ENCODE results near the gene RFC4. TPM values are rescaled to one million over a fixed set of nuclear protein-coding genes. Genes with fewer than 3 reads are reported as not detected.

RFC4 gene
- total and polyA plus RNA-seq, 12 donors: 5.3 to 30.6 (median 9.1) TPM

GRCh38 chr3:186759231-186759930 lies 46.9 kb downstream of the RFC4 start:
- WGBS, 4 donors: 75 to 81% (median 78%) methylated on average over 11 of the region's 11 CpGs
- Histone ChIP-seq H3K27ac (no peak overlapping the region), H3K4me1 (replicated peaks in 1 of 2) (no peaks in the 10 kb centered on the region), H3K9me3 (replicated peaks in 1 of 3) (no peaks in the 10 kb centered on the region), H3K27me3 (no peaks in the 10 kb centered on the region), H3K36me3 (replicated peaks in 1 of 2) (no peaks in the 10 kb centered on the region), H3K4me3 (no peak overlapping the region)
- no peak for TF ChIP-seq POLR2A (IDR thresholded peaks at IDR 0.05)
- TF ChIP-seq, protein P1, sequence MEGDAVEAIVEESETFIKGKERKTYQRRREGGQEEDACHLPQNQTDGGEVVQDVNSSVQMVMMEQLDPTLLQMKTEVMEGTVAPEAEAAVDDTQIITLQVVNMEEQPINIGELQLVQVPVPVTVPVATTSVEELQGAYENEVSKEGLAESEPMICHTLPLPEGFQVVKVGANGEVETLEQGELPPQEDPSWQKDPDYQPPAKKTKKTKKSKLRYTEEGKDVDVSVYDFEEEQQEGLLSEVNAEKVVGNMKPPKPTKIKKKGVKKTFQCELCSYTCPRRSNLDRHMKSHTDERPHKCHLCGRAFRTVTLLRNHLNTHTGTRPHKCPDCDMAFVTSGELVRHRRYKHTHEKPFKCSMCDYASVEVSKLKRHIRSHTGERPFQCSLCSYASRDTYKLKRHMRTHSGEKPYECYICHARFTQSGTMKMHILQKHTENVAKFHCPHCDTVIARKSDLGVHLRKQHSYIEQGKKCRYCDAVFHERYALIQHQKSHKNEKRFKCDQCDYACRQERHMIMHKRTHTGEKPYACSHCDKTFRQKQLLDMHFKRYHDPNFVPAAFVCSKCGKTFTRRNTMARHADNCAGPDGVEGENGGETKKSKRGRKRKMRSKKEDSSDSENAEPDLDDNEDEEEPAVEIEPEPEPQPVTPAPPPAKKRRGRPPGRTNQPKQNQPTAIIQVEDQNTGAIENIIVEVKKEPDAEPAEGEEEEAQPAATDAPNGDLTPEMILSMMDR (IDR thresholded peaks at IDR 0.05): no peak
- intact Hi-C loops (cut with DNase I): no loop called here
- DNase-seq: no peak

DNA sequence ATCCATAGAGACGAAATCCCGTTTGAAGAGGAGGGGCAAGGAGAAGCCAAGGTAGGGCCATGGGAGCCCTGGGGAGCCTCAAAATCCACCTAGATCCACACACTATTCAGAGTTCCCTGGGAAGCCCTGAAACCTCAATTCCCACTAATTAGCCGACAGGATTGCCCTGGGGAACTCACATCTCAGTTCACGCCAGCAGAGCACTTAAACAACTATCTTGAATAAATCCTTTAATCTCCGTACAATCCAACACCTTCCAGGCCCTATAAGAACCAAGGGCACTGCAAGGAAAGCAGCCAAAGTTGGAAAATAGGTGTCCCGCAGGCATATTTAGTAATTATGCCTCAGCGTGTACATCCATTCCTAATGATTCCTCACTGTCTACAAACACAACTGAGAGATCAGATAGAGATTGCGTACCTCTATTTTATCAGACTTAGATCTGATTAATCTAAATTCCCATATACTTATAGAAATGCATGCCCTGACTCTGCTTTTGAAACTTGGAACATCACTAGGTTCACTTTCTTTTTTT lies 48.5 kb downstream of the RFC4 start:
- H3K4me3 ChIP-seq: no peak overlapping the region
- no peaks in the 10 kb centered on the region for H3K9me3 ChIP-seq (replicated peaks in 1 of 3)
- DNase-seq: no peak
- H3K27me3 ChIP-seq: no peaks in the 10 kb centered on the region
- H3K36me3 ChIP-seq (replicated peaks in 1 of 2): no peaks in the 10 kb centered on the region
- 75 to 88% (median 83%) methylated on average over 8 of the region's 8 CpGs for WGBS, 4 donors
- peaks cover 0 to 4% of the 10 kb centered on the region in 2 donors for H3K4me1 ChIP-seq (replicated peaks in 1 of 2)
- TF ChIP-seq, protein P1 (IDR thresholded peaks at IDR 0.05): no peak
- TF ChIP-seq POLR2A (IDR thresholded peaks at IDR 0.05): no peak
- no peak overlapping the region for H3K27ac ChIP-seq
- intact Hi-C loops (cut with DNase I): no loop called here

DNA sequence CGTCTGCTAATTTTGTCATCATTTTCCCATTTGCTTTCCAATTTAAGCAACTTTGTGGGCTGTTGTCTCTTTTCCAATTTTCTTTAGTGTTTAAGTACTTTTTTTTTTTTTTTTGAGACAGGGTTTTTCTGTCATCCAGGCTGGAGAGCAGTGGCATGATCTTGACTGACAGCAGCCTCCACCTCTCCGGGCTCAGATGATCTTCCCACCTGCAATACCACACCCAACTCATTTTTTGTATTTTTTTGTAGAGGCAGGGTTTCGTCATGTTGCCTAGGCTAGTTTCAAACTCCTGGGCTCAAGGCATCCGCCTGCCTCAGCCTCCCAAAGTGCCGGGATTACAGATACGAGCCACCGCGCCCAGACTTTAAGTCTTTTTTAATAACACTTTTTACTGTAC lies 49.1 kb downstream of the RFC4 start:
- intact Hi-C loops (cut with DNase I): no loop called here
- Histone ChIP-seq H3K9me3 (replicated peaks in 1 of 3) (no peaks in the 10 kb centered on the region), H3K36me3 (replicated peaks in 1 of 2) (no peaks in the 10 kb centered on the region), H3K27ac (no peak overlapping the region), H3K27me3 (no peaks in the 10 kb centered on the region), H3K4me1 (replicated peaks in 1 of 2) (peaks cover 0 to 5% of the 10 kb centered on the region in 2 donors), H3K4me3 (no peak overlapping the region)
- no peak for TF ChIP-seq POLR2A (IDR thresholded peaks at IDR 0.05)
- TF ChIP-seq, protein P1 (IDR thresholded peaks at IDR 0.05): no peak
- no peak for DNase-seq
- 80 to 88% (median 83%) methylated on average over 8 of the region's 8 CpGs for WGBS, 4 donors

DNA sequence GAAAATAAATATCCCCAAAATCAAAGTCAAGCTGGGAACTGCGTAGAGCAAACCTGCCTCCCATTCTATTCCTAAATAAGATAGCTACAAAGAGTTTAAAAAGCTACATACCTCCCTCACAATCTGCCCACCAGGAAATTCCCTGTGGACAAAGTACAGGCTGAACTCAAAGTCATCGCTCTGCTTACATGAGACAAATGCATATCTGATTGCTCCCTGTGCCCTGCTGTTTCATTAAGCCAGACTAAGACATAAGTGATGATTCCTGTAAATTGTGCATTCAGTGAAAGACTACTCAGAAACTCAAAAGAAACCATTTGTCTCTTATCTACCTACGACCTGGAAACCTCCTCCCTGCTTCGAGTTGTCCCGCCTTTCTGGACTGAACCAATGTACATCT lies 51.4 kb downstream of the RFC4 start:
- H3K4me3 ChIP-seq: no peak overlapping the region
- no peak for TF ChIP-seq POLR2A (IDR thresholded peaks at IDR 0.05)
- TF ChIP-seq, protein P1 (IDR thresholded peaks at IDR 0.05): no peak
- H3K9me3 ChIP-seq (replicated peaks in 1 of 3): no peaks in the 10 kb centered on the region
- H3K36me3 ChIP-seq (replicated peaks in 1 of 2): no peaks in the 10 kb centered on the region
- no peak for DNase-seq
- intact Hi-C loops (cut with DNase I): no loop called here
- H3K27me3 ChIP-seq: no peaks in the 10 kb centered on the region
- H3K4me1 ChIP-seq (replicated peaks in 1 of 2): peaks cover 0 to 5% of the 10 kb centered on the region in 2 donors
- H3K27ac ChIP-seq: no peak overlapping the region
- 85 to 90% (median 88%) methylated on average over 5 of the region's 5 CpGs for WGBS, 4 donors
